Measurements from ENCODE around the gene STRN4. TPM values are rescaled to one million over a fixed set of nuclear protein-coding genes. Genes with fewer than 3 reads are reported as not detected.
"Not testable (repeated sequence)": the region's sequence is repeated elsewhere in the genome, so short reads cannot be mapped to it uniquely, and the experiment has no call there.

The STRN4 gene
- total RNA-seq: 10 to 100 TPM; 69.2 to 74.9 TPM
- long read RNA-seq, transcript STRN4-201 (18 exons, 3,210 nt): major isoform, 23 of 42 reads
- long read RNA-seq, partial matches to known transcripts: 11 of 42 reads
- long read RNA-seq, other reads (novel, unspliced or antisense): 2 of 42 reads

DNA sequence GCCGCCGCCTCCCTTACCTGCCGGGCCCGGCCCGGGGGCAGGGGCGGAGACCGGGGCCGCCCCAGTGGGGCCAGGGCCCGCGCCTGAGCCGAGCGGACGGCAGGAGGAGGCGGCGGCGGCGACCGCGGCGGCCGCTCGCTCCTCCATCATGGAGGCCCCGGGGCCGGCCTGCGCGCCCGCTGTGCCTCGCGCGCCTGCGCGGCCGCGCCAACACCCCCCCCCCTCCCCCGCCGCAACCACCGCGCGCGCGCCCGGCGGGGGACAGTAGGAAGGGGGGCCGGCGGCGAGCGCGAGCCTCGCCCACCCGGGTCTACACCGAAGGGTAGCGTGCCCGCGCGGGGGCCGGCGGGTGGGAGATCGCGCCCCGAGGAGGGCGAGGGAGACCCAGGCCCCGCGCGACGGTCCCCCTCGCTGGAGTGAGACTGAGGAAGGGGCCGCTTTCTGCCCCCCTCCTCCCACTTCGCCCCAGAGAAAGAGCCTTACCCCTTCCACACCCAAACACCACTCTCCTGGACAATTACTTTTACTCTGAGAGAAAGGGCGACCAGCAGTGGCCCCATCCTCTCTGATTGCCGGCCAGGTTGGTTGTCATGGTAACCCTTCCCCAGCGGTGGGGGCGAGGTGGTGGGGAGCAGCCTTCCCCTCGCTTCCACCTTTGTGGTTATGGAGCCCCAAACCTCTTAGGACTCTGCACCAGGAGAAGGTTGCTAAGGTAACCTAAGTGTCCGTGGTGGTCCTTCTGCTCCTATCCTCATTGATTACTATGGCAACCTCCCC lies at the start of gene STRN4:
Gene STRN4, minus strand, starts transcription at position 170 of the 777 bp plus-strand sequence. Its CDS starts 20 bp downstream, at position 150.
- ATAC-seq: peak; percentile 75
- intact Hi-C loops (cut with DNase I, micrococcal nuclease): no loop called here
- peak in 1 of 2 donors; percentile 62 for DNase-seq

- DNase-seq: no peak
Observed at GRCh38 chr19:46791944-46792343, 45.7 kb upstream of the STRN4 start.

GRCh38 chr19:46789371-46789770 lies 43.1 kb upstream of the STRN4 start:
- DNase-seq (no peak), ATAC-seq (no peak)
- intact Hi-C loops (cut with DNase I, micrococcal nuclease): no loop called here

More at GRCh38 chr19:46791944-46792343, 45.7 kb upstream of the STRN4 start:
- ATAC-seq: no peak
- intact Hi-C loops (cut with DNase I, micrococcal nuclease): no loop called here

- DNase-seq: no peak
- intact Hi-C loops (cut with DNase I, micrococcal nuclease): no loop called here
- no peak for ATAC-seq
Observed at GRCh38 chr19:46788968-46789338, 42.7 kb upstream of the STRN4 start.

GRCh38 chr19:46788262-46788967 lies 42.2 kb upstream of the STRN4 start, which contains the start of gene SLC1A5:
Gene SLC1A5 (minus strand): TSS chr19:46788594. CDS start chr19:46787965, 629 bp downstream.
- intact Hi-C loops (cut with DNase I, micrococcal nuclease): no loop called here
- peak; percentile 72 for ATAC-seq
- DNase-seq: peak; percentile 98 to 99

DNA sequence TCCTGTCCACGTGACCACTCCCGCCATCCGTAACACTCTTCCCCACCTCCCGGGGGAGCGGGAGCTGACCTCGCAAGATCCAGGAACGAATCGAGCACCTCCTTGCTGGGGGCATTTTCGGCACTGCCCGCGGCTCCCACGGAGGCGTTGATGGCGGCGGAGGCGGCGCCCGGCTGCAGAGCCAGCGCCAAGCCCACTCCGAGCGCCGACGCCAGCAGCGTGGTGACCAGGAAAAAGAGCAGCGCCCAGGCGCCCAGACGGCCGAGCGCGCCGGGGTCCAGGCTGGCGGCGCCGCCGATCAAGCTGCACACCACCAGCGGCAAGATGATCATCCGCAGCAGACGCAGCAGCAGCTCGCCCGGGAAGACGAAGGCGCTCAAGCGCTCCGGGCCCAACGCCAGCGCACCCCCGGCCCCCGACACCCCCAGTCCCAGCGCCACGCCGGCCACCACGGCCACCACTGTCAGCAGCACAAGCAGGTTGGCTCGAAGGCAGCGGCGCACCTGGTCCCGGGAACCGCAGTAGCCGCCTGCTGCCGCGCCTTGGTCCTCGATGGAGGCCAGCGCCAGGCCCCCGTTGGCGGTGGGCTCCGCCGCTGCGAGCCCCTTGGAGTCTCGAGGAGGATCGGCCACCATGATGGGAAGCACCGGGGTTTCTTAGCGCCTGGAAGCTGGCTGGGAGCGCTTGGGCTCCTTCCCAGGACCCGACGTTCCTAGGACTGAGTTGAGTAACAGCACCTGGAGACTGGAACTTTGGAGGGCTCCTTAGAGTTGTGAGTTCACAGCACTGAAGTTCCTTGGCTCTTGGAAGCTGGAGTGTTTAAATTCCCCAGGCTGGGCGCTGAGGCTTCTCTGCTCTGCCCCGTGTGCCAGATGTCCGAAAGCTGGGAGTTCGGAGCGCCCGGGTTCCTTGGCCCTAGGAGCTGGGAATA lies 41.3 kb upstream of the STRN4 start:
- DNase-seq: peak; percentile 69 to 70
- peak; percentile 46 for ATAC-seq
- intact Hi-C loops (cut with DNase I, micrococcal nuclease): no loop called here

- DNase-seq (no peak), ATAC-seq (no peak)
- intact Hi-C loops (cut with DNase I, micrococcal nuclease): no loop called here
Observed at GRCh38 chr19:46787040-46787330, 40.7 kb upstream of the STRN4 start.

DNA sequence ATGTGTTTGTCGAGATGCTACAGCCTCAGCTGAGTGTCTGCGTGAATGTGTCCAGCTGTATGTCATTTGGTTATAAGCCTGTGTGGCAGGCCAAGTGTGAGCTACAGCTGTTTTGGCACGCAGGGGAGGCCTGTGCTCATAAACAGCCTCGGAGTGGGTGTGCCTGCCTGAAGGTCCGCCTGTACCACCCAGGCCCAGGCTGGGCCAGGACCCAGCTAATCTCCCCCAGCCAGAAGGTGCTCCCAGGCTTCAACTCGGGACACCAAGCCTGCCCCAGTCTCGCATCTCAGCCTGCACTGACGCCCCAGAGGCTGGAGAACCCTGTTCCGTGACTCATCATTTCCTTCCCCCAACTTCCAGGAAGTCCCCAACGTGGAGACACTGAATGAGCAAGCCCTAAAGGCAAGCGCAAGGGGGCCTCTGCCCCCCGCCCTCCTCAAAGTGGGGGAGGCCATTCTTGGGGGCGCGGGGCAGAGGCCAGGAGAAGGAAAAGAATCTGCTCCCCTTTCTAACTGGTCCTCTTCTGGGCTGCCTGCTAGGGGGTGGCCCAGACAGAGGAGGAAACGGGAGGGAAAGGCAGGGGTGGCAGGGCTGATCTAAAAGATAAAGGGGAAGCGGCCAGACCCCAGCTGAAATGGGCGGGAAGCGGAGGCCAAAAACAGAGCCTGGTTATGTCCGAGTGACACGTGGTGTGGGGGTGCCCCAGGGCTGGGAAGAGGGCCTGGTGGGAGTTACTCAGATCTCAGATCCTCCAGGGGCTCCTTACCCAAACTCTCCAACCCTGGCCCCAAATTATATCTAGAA lies 40.2 kb upstream of the STRN4 start:
- peak; percentile 74 to 84 for DNase-seq
- peak; percentile 45 for ATAC-seq
- intact Hi-C loops (cut with DNase I, micrococcal nuclease): no loop called here

DNA sequence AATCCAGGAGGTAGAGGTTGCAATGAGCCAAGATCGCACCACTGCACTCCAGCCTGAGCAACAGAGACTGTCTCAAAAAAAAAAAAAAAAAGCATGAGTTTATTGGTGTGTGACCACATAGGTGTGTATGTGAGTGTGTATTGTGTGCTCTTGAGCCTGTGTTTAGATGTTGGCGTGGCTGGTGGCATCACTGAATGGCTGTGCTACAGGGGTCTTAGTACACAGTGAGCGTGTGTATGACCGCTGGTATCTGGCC lies 39.7 kb upstream of the STRN4 start:
- ATAC-seq: no peak
- no peak for DNase-seq
- intact Hi-C loops (cut with DNase I, micrococcal nuclease): no loop called here

GRCh38 chr19:46785054-46785979 lies 39.1 kb upstream of the STRN4 start:
- peak in 1 of 2 donors; percentile 18 for DNase-seq
- intact Hi-C loops (cut with DNase I, micrococcal nuclease): no loop called here
- no peak for ATAC-seq

GRCh38 chr19:46784262-46785053 lies 38.2 kb upstream of the STRN4 start:
- intact Hi-C loops (cut with DNase I, micrococcal nuclease): no loop called here
- ATAC-seq: peak; percentile 68
- peak; percentile 84 to 93 for DNase-seq

DNA sequence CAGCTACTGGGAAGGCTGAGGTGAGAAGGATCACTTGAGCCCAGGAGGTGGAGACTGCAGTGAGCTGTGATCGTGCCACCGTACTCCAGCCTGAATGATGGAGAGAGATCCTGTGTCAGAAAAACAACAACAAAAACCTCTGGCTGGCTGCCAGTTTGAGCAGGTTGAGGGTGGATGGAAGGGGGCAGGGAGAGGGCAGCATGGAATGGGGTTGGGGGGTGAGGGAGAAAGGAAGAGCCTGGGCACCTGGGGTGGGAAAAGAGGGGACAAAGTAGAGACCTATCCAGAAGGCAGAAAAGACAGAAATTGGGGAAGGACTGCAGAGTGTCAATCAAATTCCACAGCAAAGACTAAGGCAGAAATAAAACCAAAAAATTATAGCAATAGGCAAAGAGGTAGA lies 37.4 kb upstream of the STRN4 start:
- ATAC-seq (no peak), DNase-seq (peak in 1 of 2 donors; percentile 23)
- intact Hi-C loops (cut with DNase I, micrococcal nuclease): no loop called here

DNA sequence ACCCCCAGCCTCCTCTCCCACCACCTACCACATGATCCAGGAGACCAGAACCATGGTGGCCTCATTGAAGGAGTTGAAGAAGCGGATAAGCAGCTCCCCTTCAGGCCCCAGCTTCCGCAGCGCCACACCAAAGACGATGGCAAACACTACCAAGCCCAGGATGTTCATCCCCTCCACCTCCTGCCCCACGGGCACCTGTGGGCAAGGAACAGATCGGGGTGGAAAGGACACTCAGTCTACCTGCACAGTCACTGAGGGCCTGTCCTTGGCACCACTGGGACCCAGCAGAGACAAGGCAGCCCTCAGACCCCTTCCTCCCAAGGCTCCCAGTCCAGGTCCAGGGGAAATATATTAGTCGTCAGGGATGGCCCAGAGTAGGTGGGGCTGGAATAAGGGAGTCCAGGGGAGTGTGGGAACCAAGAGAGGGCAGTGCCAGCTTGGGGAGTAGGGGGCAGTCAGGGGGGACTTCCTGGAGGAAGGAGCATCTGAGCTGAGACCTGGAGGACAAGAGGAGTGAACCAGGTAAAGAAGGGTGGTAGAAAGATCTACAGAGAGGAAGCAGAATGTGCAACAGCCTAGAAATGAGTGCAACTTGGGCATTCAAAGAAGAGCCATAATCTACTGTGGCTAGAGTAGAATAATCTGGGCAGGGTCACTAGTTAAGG lies 36.2 kb upstream of the STRN4 start:
- DNase-seq (no peak), ATAC-seq (no peak)
- intact Hi-C loops (cut with DNase I, micrococcal nuclease): no loop called here

DNA sequence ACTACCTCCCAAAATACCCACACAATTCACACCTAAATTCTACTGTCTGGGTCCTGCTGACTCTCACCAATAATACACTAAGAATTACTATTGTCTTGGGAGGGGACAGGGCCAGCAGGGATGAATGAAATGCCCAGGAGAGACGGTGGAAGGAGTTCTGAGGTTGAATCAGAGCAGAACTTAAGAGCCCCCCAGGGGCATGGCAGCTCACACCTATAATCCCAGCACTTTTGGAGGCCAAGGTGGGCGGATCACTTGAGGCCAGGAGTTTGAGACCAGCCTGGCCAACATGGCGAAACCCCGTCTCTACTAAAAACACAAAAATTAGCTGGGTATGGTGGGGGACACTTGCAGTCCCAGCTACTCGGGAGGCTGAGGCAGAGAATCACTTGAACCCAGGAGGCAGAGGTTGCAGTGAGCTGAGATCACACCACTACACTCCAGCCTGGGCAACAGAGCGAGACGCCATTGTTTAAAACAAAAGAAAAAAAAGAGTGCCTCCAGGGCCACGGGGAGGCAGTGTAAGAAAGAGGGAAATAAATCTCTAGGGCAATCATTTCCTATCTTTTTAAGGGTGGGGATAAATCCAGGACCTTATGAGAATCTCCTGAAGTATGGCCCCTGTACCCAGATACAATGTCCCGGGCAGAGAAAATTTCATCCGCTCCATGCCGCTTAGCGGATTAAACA lies 31.9 kb upstream of the STRN4 start:
- ATAC-seq; DNase-seq; intact Hi-C loops (cut with DNase I, micrococcal nuclease): not testable (repeated sequence)
